ENCODE measurements around the gene TMEM259. TPM values are rescaled to one million over a fixed set of nuclear protein-coding genes. Genes with fewer than 3 reads are reported as not detected.

TMEM259 gene
- total and polyA plus RNA-seq, 2 of the 13 experiments (the other 11 are each of a cell fraction or from before 2014, with no cell fraction given) = 64.7 to 164 TPM

- no peak for TF ChIP-seq RERE (CRISPR knock-in tag; IDR thresholded peaks at IDR 0.05; ENCODE audit: low read depth)
- peak; percentile 45 for TF ChIP-seq MYPOP (CRISPR knock-in tag; IDR thresholded peaks at IDR 0.05)
- TF ChIP-seq GPBP1L1 (CRISPR knock-in tag; IDR thresholded peaks at IDR 0.05) = no peak
- TF ChIP-seq PAX8 (CRISPR knock-in tag; IDR thresholded peaks at IDR 0.05; ENCODE audit: borderline replicate concordance) = no peak
- TF ChIP-seq TRIM24 (CRISPR knock-in tag; IDR thresholded peaks at IDR 0.05) = no peak
- TF ChIP-seq ZNF879 (CRISPR knock-in tag; IDR thresholded peaks at IDR 0.05) = no peak
- no peak for TF ChIP-seq YEATS4 (CRISPR knock-in tag; IDR thresholded peaks at IDR 0.05; ENCODE audit: borderline replicate concordance)
- no peak for TF ChIP-seq ZNF556 (CRISPR knock-in tag; IDR thresholded peaks at IDR 0.05; ENCODE audit: borderline replicate concordance)
- 0 out of 2 replicates have a peak, but pooled peaks have one; percentile 6 for TF ChIP-seq ZNF770 (CRISPR knock-in tag; IDR thresholded peaks at IDR 0.05)
- TF ChIP-seq SP2 (CRISPR knock-in tag; IDR thresholded peaks at IDR 0.05) = 0 out of 2 replicates have a peak, but pooled peaks have one; percentile 9
- no peak for TF ChIP-seq POLR2AphosphoS5 (IDR thresholded peaks at IDR 0.05; ENCODE audit: low read depth, low read length)
- TF ChIP-seq NCOA5 (CRISPR knock-in tag; IDR thresholded peaks at IDR 0.05) = no peak
- no peak for TF ChIP-seq MTF1 (CRISPR knock-in tag; IDR thresholded peaks at IDR 0.05)
- no peak for TF ChIP-seq ZBTB43 (CRISPR knock-in tag; conservative IDR thresholded peaks at IDR 0.05)
- TF ChIP-seq THRA (CRISPR knock-in tag; IDR thresholded peaks at IDR 0.05; ENCODE audit: borderline replicate concordance) = no peak
Measured at GRCh38 chr19:1025960-1026782, 5.2 kb upstream of the TMEM259 start, which contains the start of gene CNN2 (continued).

Data from HepG2 (cell line).